Activated CD8-positive, alpha-beta T cell treated with anti-CD3 and anti-CD28 coated beads, Interleukin-2, amount 10 ng/mL, durations not matched to agents 7 days and 5 days (primary cell): ENCODE measurements around the gene ADAMTSL2. TPM values are rescaled to one million over a fixed set of nuclear protein-coding genes. Genes with fewer than 3 reads are reported as not detected.

Source experiments
- ATAC-seq: fragments of 150-1000 bp; cut with Tn5 transposase; one replicate; pipeline ENCODE4 v1.10.0; 2021; ENCODE audit warnings: moderate library complexity
- CTCF ChIA-PET: fragments of 350-600 bp; sonication (Branson Sonifier 250); formaldehyde crosslinking; loops from one replicate; lab custom pipeline; 2021; ENCODE audit warnings: antibody characterized with exemption; lab: Charles Lee
- POLR2A ChIA-PET: fragments of 350-600 bp; sonication (Branson Sonifier 250); formaldehyde crosslinking; loops from one replicate; lab custom pipeline; 2021; ENCODE audit warnings: antibody characterized with exemption; lab: Charles Lee
- DNase-seq: peaks from one replicate; pipeline ENCODE4 v3.0.0-alpha.2; 2020
- H3K27ac Mint-ChIP-seq: one replicate; pipeline ENCODE4 v1.8.0; 2021; ENCODE audit warnings: mild to moderate bottlenecking, mixed read lengths
- H3K27me3 Mint-ChIP-seq: one replicate; pipeline ENCODE4 v1.8.0; 2021; ENCODE audit warnings: low read depth, mixed read lengths
- H3K36me3 Mint-ChIP-seq: one replicate; pipeline ENCODE4 v1.8.0; 2021; ENCODE audit warnings: low read depth, mixed read lengths
- H3K4me1 Mint-ChIP-seq: one replicate; pipeline ENCODE4 v1.8.0; 2021; ENCODE audit warnings: low read depth, mixed read lengths
- H3K4me3 Mint-ChIP-seq: one replicate; pipeline ENCODE4 v1.8.0; 2021; ENCODE audit warnings: mild to moderate bottlenecking, mixed read lengths
- H3K9me3 Mint-ChIP-seq: one replicate; pipeline ENCODE4 v1.8.0; 2022; ENCODE audit warnings: mixed read lengths; ENCODE audit not compliant: insufficient read depth
- total RNA-seq, 2 experiments: library from RNA; stranded (reverse); gene quantifications; one replicate each; pipeline ENCODE4 v1.2.3, GENCODE V29; 2021

Gene ADAMTSL2
- total RNA-seq, 2 experiments from 2014 or later = not detected

DNA sequence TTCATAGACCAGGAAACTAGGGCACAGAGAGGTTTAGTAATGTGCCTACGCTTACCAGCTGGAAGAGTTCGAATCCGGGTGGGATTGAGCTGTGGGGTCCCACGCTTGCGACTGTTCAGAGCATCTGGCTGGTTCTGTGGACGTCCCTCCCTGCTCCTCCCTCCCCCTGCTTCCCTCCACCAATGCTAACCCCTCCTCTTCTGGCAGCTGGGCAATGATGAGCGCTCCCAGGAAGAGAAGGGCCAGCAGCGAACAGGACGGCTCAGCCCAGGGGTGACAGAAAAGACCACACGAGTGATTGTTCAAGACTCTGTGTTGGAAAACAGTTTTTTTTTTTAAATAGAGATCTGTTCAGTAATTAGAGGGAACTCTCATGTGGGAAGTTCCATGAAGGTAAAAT lies 67.8 kb downstream of the ADAMTSL2 start:
- DNase-seq (no peak), ATAC-seq (no peak)
- peaks cover 2% of the 10 kb centered on the region for H3K36me3 Mint-ChIP-seq
- ChIA-PET POLR2A (no interaction called here), CTCF (interaction anchor here (1.1 to 3.5 kb wide), 2 partner anchors 9 to 112 kb away, joined by 4 to 26 read pairs; no protein-coding TSS in a partner anchor)
- H3K9me3 Mint-ChIP-seq = peaks cover 9% of the 10 kb centered on the region
- no peak overlapping the region for H3K4me3 Mint-ChIP-seq
- peaks cover 6% of the 10 kb centered on the region for H3K27me3 Mint-ChIP-seq
- peaks cover 10% of the 10 kb centered on the region for H3K4me1 Mint-ChIP-seq
- no peak overlapping the region for H3K27ac Mint-ChIP-seq

DNA sequence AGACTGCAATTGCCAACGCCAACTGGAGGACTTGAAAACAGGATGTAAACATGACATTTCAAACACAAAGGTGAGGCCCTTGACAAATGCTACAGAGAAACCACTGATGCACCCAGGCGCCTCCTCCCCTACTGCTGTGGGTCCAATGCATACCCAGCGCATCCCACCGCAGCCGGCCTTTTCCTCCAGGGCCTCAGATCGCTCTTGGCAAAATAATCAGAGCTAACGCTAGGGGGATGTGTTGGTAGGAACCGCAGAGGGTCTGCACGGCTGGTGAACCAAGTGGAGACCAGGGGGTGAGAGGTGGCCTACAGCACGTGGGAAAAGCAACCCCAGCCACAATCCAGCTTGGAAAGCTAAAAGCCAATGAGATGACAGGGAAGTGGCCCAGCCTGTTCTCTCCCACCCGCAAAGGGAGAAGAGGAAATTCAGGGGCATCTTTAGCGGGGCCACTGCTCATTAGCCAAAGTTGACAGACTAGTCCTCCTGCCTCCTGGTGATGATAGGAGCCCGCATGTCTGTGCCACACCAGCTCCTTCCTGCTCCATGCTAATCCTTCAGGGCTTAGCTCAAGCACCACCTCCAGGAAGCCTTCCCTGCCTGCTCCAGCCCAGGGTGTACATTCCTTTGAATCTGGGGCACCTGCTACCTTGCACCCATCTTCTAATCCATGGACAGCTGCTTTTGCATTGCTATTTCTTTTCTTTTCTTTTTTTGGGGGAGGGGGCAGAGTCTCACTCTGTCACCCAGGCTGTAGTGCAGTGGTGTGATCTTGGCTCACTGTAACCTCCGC lies 68.8 kb downstream of the ADAMTSL2 start:
- no peaks in the 10 kb centered on the region for H3K9me3 Mint-ChIP-seq

DNA sequence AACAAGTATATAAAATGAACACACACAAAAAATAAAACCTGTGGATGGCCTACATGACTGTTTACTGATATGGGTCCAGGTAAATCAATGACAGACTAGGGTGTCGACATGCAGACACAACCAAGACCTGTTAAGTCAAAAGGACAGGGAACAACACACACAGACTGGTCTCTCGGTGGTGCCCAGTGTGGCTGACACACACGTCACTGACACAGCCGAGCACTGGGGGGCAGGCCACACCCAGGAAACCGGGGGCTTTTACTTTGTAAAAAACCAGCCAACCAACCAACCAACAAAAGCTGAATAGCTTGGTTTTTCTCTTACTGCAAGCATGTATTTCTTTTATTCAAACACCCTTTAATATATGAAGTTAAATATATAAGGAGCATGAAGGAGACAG lies 69.7 kb downstream of the ADAMTSL2 start:
- CTCF ChIA-PET = interaction anchor here (1.3 to 3.5 kb wide), 7 partner anchors 14 to 390 kb away, joined by 3 to 26 read pairs (median 6); no protein-coding TSS in a partner anchor
- ATAC-seq = peak; percentile 79
- H3K27ac Mint-ChIP-seq = no peak overlapping the region
- POLR2A ChIA-PET = no interaction called here
- H3K36me3 Mint-ChIP-seq = no peaks in the 10 kb centered on the region
- H3K27me3 Mint-ChIP-seq = peaks cover 12% of the 10 kb centered on the region
- H3K4me3 Mint-ChIP-seq = no peak overlapping the region
- H3K9me3 Mint-ChIP-seq = no peaks in the 10 kb centered on the region
- H3K4me1 Mint-ChIP-seq = peaks cover 10% of the 10 kb centered on the region
- peak; percentile 66 for DNase-seq

More for the DNA sequence above, 68.8 kb downstream of the ADAMTSL2 start:
- H3K36me3 Mint-ChIP-seq = no peaks in the 10 kb centered on the region
- ChIA-PET POLR2A (interaction anchor here (0.9 kb wide), 1 partner anchor 64 kb away, joined by 3 read pairs; no protein-coding TSS in a partner anchor), CTCF (interaction anchor here (0.7 to 3.5 kb wide), 4 partner anchors 10 to 124 kb away, joined by 3 to 26 read pairs (median 12); no protein-coding TSS in a partner anchor)
- no peak overlapping the region for H3K27ac Mint-ChIP-seq
- peaks cover 10% of the 10 kb centered on the region for H3K4me1 Mint-ChIP-seq
- H3K4me3 Mint-ChIP-seq = no peak overlapping the region
- DNase-seq = no peak
- no peak for ATAC-seq
- peaks cover 10% of the 10 kb centered on the region for H3K27me3 Mint-ChIP-seq

DNA sequence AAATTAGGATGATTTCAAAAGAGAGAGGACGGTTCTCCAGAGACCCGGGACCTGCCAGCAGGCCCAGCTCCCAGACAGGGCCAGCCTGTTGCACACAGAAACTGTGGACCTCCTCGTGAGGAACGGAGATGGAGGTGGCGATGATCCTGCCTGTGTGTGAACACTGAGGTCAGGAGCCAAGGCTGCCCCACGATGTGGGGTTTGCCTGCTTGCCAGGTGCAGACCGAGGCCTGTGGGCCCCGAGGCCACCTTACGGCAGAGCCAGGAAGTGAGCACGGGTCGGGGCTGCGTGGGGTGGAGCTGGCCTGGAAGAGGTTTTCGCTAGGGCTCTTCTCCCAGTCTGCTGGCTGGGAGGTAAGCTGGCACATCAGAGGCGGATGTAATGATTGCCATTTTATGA lies 70.4 kb downstream of the ADAMTSL2 start:
- peak; percentile 59 for ATAC-seq
- H3K4me1 Mint-ChIP-seq = peaks cover 10% of the 10 kb centered on the region
- no peaks in the 10 kb centered on the region for H3K36me3 Mint-ChIP-seq
- H3K4me3 Mint-ChIP-seq = no peak overlapping the region
- H3K9me3 Mint-ChIP-seq = no peaks in the 10 kb centered on the region
- ChIA-PET CTCF (interaction anchor here (1.3 to 3.5 kb wide), 7 partner anchors 14 to 390 kb away, joined by 3 to 26 read pairs (median 6); no protein-coding TSS in a partner anchor), POLR2A (no interaction called here)
- peaks cover 17% of the 10 kb centered on the region for H3K27me3 Mint-ChIP-seq
- DNase-seq = no peak
- no peak overlapping the region for H3K27ac Mint-ChIP-seq

DNA sequence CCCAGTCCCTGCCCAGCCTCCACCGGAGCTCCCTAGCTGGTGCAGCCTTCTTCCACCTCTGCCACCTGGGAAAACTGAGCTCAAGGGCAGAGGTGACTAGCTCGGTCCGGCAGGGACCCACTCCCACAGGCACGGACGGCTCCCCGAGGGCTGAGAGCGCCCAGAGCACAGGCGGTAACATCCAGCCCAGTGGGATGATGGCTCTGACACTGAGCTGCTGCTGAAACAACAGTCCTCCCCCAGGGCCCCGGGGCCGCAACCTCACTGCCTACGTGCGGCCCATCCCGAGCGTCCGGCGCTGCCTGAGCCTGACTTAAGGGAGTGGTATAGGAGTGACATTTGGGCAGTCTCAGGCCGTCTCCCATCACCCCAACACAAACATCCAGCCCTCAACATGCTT lies 70.9 kb downstream of the ADAMTSL2 start:
- Mint-ChIP-seq H3K36me3 (no peaks in the 10 kb centered on the region), H3K9me3 (no peaks in the 10 kb centered on the region), H3K4me3 (no peak overlapping the region), H3K27me3 (peaks cover 22% of the 10 kb centered on the region), H3K4me1 (peaks cover 10% of the 10 kb centered on the region), H3K27ac (no peak overlapping the region)
- DNase-seq (no peak), ATAC-seq (no peak)
- POLR2A ChIA-PET = interaction anchor here (0.7 kb wide), 1 partner anchor 31 kb away, joined by 3 read pairs; the partner anchor contains the start of gene DBH
- CTCF ChIA-PET = interaction anchor here (1.3 to 3.5 kb wide), 6 partner anchors 15 to 389 kb away, joined by 3 to 26 read pairs (median 6); no protein-coding TSS in a partner anchor

DNA sequence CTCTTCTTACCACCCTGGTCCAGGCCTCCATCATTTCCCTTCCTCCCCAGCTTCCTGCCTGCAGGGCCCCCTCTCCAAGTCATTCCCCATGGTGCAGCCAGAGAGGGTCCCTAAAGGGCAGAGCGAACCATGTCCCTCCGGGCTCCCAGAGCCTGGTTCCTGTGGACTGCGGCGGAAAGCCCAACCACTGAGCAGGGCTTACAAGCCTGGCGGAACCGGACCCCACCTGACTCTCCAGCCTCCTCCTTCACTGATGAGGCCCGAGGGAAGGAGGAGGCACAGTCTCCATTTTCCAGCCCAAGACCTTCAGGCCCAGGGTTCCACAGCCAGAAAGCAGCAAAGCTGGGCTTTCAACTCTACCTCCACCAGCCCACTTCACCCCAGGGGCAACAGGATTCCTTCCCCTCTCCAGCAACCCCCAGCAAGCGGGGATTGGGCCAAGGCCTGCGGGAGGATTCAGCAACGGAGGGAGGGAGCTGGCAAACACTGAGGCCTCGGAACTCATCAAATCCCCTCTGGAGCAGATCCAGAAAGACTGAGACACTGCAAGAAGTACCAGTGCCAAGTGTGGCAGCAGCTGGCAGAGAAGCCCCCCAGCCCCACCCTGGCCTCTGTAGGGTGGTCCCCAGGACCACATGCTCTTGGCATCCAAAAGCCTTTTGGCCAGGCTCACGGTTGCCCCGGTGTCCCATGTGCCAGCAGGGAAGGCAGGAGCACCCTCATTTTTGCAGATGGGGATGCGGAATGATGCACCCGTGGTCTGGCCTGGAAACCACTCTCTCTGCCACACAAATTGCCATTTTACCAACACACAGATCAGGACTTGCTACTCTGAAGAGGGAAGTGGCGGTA lies 71.6 kb downstream of the ADAMTSL2 start:
- DNase-seq = no peak
- Mint-ChIP-seq H3K27me3 (peaks cover 25% of the 10 kb centered on the region), H3K4me1 (peaks cover 10% of the 10 kb centered on the region), H3K36me3 (no peaks in the 10 kb centered on the region), H3K9me3 (no peaks in the 10 kb centered on the region), H3K4me3 (no peak overlapping the region), H3K27ac (no peak overlapping the region)
- ATAC-seq = no peak
- POLR2A ChIA-PET = interaction anchor here (0.7 kb wide), 1 partner anchor 30 kb away, joined by 3 read pairs; the partner anchor contains the start of gene DBH
- CTCF ChIA-PET = interaction anchor here (2.0 to 3.0 kb wide), 3 partner anchors 16 to 389 kb away, joined by 6 to 19 read pairs (median 7); no protein-coding TSS in a partner anchor

DNA sequence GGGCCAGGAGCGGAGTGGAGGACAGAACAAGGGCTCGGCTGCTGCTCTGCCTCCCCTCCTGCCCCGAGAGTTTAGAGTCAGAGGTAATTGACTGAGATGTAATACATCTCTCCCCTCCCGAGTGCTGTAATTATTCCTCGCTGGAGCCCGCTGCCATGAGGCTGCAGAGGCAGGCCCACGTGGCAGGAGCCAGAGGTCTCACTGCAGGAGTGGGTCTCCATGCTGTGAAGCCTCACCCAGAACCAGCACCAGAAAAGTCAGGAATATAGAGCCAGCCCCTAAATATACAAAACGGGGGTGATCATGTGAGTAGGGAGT lies 72.2 kb downstream of the ADAMTSL2 start:
- no peaks in the 10 kb centered on the region for H3K9me3 Mint-ChIP-seq
- ChIA-PET POLR2A (no interaction called here), CTCF (no interaction called here)
- no peak for ATAC-seq
- H3K27me3 Mint-ChIP-seq = peaks cover 25% of the 10 kb centered on the region
- no peak for DNase-seq
- H3K36me3 Mint-ChIP-seq = no peaks in the 10 kb centered on the region
- H3K4me3 Mint-ChIP-seq = no peak overlapping the region
- peaks cover 10% of the 10 kb centered on the region for H3K4me1 Mint-ChIP-seq
- no peak overlapping the region for H3K27ac Mint-ChIP-seq

DNA sequence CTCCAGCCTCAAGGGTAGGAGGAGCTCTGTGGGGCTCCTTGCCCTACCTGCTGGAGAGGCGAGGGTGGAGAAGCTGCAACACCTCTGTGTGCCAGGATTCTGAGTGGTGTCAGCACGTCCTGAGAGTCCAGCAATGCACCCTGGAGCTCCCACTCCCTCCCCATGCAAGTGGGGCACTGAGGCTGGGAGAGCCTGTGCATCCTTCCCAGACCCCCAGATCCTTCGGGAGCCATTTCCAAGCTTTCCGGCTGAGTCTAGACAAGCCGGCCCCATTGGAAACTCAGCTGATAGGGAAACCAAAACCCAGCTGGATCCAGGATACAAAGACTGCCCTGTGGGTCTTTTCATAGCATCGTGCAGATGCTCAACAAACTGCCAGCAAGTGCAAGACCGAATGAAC lies 72.9 kb downstream of the ADAMTSL2 start:
- H3K36me3 Mint-ChIP-seq = no peaks in the 10 kb centered on the region
- no peaks in the 10 kb centered on the region for H3K9me3 Mint-ChIP-seq
- H3K27me3 Mint-ChIP-seq = peaks cover 25% of the 10 kb centered on the region
- CTCF ChIA-PET = interaction anchor here (1.1 kb wide), 1 partner anchor 57 kb away, joined by 3 read pairs; no protein-coding TSS in a partner anchor
- H3K4me3 Mint-ChIP-seq = no peak overlapping the region
- peaks cover 10% of the 10 kb centered on the region for H3K4me1 Mint-ChIP-seq
- POLR2A ChIA-PET = no interaction called here
- ATAC-seq (no peak), DNase-seq (no peak)
- no peak overlapping the region for H3K27ac Mint-ChIP-seq

DNA sequence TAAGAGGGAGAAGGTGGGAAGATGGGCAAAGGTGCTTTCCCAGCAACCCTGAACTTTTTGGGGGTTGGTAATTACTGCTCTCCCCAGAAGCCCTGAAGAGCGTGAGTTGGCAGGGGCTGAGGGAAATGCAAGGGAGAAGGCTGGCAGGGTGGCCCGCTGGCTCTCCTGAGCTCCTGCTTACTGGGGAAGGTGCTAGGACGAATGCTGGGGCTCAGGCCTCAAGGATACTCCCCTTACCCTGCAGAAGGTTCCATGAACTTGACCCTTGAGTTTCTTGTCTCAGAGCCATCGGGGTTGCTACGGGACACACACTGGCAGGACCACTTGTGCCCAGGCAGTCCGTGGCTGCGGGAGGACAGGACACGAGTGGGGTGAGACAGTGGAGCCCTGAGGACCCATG lies 73.5 kb downstream of the ADAMTSL2 start:
- H3K36me3 Mint-ChIP-seq = no peaks in the 10 kb centered on the region
- H3K4me3 Mint-ChIP-seq = no peak overlapping the region
- H3K4me1 Mint-ChIP-seq = peaks cover 10% of the 10 kb centered on the region
- peaks cover 25% of the 10 kb centered on the region for H3K27me3 Mint-ChIP-seq
- no peaks in the 10 kb centered on the region for H3K9me3 Mint-ChIP-seq
- ChIA-PET CTCF (interaction anchor here (1.1 kb wide), 2 partner anchors 15 to 57 kb away, joined by 3 read pairs; no protein-coding TSS in a partner anchor), POLR2A (no interaction called here)
- no peak for ATAC-seq
- no peak for DNase-seq
- no peak overlapping the region for H3K27ac Mint-ChIP-seq

DNA sequence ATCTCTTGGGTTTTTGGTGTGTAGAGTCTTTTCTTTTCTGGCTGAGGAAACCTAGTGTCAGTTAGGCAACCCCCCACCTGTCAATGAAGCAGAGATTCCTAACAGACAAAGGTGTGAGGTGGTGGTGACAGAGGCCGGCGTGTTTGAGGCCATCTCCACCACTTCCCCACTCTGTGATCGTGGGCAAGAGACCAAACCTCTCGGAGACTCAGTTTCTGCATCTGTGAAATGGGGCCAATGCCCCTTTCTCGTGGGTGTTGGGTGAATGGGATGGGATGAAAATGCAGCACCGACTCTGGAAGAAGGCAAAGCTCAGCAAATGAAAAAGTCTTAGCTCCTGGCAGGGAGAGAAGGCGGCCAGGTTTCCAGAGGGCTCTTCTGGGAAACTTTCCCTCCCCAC lies 73.9 kb downstream of the ADAMTSL2 start:
- H3K4me3 Mint-ChIP-seq = no peak overlapping the region
- peaks cover 29% of the 10 kb centered on the region for H3K27me3 Mint-ChIP-seq
- DNase-seq = no peak
- ChIA-PET POLR2A (no interaction called here), CTCF (interaction anchor here (1.1 kb wide), 1 partner anchor 15 kb away, joined by 3 read pairs; no protein-coding TSS in a partner anchor)
- no peaks in the 10 kb centered on the region for H3K9me3 Mint-ChIP-seq
- no peak for ATAC-seq
- H3K4me1 Mint-ChIP-seq = peaks cover 10% of the 10 kb centered on the region
- H3K27ac Mint-ChIP-seq = no peak overlapping the region
- no peaks in the 10 kb centered on the region for H3K36me3 Mint-ChIP-seq

DNA sequence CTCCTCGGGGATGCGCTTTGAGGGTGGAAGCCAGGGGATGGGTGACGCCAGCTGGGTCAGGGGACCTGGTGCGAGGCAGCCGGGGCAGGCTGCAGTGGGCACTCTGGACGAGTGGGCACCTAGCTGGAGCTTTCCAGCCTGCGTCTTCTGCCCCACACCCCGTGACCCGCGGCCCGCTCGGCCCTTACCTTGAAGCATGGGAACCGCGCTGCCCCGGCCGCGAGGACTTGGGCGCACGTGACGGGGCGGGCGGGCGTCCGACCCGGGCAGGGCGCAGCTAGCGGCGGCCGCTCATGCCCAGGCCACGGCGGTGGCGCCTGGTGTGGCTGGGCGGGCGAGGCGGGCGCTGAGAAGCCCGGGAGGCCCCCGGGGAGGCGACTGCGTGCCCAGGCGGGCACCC lies 74.4 kb downstream of the ADAMTSL2 start:
- Mint-ChIP-seq H3K9me3 (no peaks in the 10 kb centered on the region), H3K27me3 (peaks cover 30% of the 10 kb centered on the region), H3K4me3 (no peak overlapping the region), H3K36me3 (no peaks in the 10 kb centered on the region), H3K4me1 (peaks cover 10% of the 10 kb centered on the region), H3K27ac (no peak overlapping the region)
- ATAC-seq = no peak
- CTCF ChIA-PET = interaction anchor here (1.1 kb wide), 1 partner anchor 15 kb away, joined by 3 read pairs; no protein-coding TSS in a partner anchor
- POLR2A ChIA-PET = interaction anchor here (0.5 kb wide), 1 partner anchor 234 kb away, joined by 4 read pairs; no protein-coding TSS in a partner anchor
- DNase-seq = no peak
